ENCODE measurements around the gene HS6ST1.

Gene HS6ST1

GRCh38 chr2:128347701-128348539, 29.3 kb upstream of the HS6ST1 start:
- no peak for DNase-seq (ENCODE audit: low read depth)

GRCh38 chr2:128347171-128347558, 28.5 kb upstream of the HS6ST1 start:
- no peak for DNase-seq (ENCODE audit: low read depth)

GRCh38 chr2:128346291-128347170, 27.9 kb upstream of the HS6ST1 start:
- no peak for DNase-seq (ENCODE audit: low read depth)

- DNase-seq (ENCODE audit: low read depth), result no peak
These were observed 26.9 kb upstream of the HS6ST1 start for GRCh38 chr2:128345436-128346165.

GRCh38 chr2:128344101-128344500, 25.4 kb upstream of the HS6ST1 start:
- DNase-seq (ENCODE audit: low read depth), result no peak

- no peak for DNase-seq (ENCODE audit: low read depth)
These were observed 24.8 kb upstream of the HS6ST1 start for GRCh38 chr2:128343459-128343858.

- DNase-seq (ENCODE audit: low read depth), result no peak
These were observed 23.9 kb upstream of the HS6ST1 start for GRCh38 chr2:128342550-128342949.

- no peak for DNase-seq (ENCODE audit: low read depth)
These were observed 23.0 kb upstream of the HS6ST1 start for GRCh38 chr2:128341621-128342020.

GRCh38 chr2:128332091-128332634, 13.5 kb upstream of the HS6ST1 start:
- no peak for DNase-seq (ENCODE audit: low read depth)

- no peak for DNase-seq (ENCODE audit: low read depth)
These were observed 11.9 kb upstream of the HS6ST1 start for GRCh38 chr2:128330583-128330982.

- DNase-seq (ENCODE audit: low read depth), result no peak
These were observed 10.9 kb upstream of the HS6ST1 start for GRCh38 chr2:128329607-128330006.

- DNase-seq (ENCODE audit: low read depth), result no peak
These were observed 8.7 kb upstream of the HS6ST1 start for GRCh38 chr2:128327180-128327964.

GRCh38 chr2:128326346-128326745, 7.7 kb upstream of the HS6ST1 start:
- no peak for DNase-seq (ENCODE audit: low read depth)

GRCh38 chr2:128325611-128326181, 7.0 kb upstream of the HS6ST1 start:
- DNase-seq (ENCODE audit: low read depth), result no peak

- DNase-seq (ENCODE audit: low read depth), result no peak
These were observed 6.3 kb upstream of the HS6ST1 start for GRCh38 chr2:128324897-128325410.

- no peak for DNase-seq (ENCODE audit: low read depth)
These were observed 5.6 kb upstream of the HS6ST1 start for GRCh38 chr2:128324008-128324896.

GRCh38 chr2:128323555-128323931, 4.9 kb upstream of the HS6ST1 start:
- DNase-seq (ENCODE audit: low read depth), result no peak

GRCh38 chr2:128322715-128323554, 4.3 kb upstream of the HS6ST1 start:
- no peak for DNase-seq (ENCODE audit: low read depth)

Measured in stimulated activated CD4-positive, alpha-beta T cell treated with anti-CD3 and anti-CD28 coated beads, Interleukin-2, amount 100 ng/mL, for 4 hours (primary cell).